GM19239 (cell line): ENCODE results near the gene POLR3G.

Experiments
- DNase-seq: peaks from one replicate; pipeline ENCODE4 v3.0.0; 2011; ENCODE audit warnings: low spot score; ENCODE audit not compliant: insufficient read length
- FAIRE-seq: peaks from 2 replicates; lab custom pipeline; 2011; peaks lifted over from hg19 to GRCh38; lab: Jason Lieb, UNC

Gene POLR3G

DNA sequence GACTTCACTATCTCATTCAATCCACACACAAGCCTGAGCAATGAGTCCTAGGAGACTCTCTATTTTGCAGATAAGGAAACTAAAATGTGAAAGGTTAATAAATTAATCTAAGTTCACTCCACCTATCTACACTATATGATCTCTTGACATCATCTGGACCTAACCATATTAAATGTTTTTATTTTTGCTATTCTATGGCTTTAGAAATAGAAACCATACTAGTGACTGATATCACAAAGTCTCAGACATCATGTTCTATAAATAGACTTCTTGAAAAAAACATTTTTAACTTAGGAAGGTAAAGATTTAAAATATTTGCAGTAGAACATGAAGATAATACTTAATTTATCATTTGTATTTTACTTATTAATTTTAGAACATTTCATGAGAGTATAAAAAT is 74.6 kb downstream of the POLR3G start:
- FAIRE-seq (no peak), DNase-seq (no peak)

GRCh38 chr5:90549729-90550275 is 75.1 kb downstream of the POLR3G start:
- FAIRE-seq (no peak), DNase-seq (no peak)

DNA sequence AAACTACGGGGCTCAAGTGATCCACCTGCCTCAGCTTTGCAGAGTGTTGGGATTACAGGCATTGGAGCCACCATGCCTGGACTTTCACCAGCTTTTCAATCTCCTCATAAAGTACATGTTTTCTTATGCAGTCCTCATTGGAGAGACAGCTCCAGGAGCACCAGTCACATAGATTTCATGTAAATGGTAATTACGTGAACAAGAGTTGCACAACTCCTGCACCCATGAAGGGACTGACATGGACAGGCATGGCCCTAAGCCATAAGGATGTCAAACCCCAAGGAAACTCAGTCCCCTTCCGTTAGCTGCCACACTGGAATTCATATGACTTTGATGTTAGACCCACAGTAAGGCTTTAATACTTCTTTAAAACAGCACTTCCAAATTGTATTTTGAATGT is 76.3 kb downstream of the POLR3G start:
- FAIRE-seq (no peak), DNase-seq (no peak)

DNA sequence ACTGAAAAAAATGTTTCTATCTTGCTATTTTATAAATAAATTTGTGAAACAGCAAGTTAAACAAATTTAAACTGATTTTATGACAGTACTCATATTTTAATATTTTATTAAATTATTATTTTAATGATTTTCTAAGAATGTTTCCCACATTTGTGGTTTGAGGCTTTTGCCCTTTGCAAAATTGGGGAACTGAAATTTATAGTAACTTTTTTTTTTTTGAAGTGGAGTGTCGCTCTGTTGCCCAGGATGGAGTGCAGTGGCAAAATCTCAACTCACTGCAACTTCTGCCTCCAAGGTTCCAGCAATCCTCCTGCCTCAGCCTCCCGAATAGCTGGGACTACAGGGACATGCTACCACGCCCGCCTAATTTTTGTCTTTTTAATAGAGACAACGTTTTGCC is 76.7 kb downstream of the POLR3G start:
- FAIRE-seq = no peak

GRCh38 chr5:90553711-90554110 is 79.0 kb downstream of the POLR3G start:
- DNase-seq = no peak
- no peak for FAIRE-seq

More for the DNA sequence above, 76.7 kb downstream of the POLR3G start:
- DNase-seq = no peak

- FAIRE-seq (no peak), DNase-seq (no peak)
These were observed 79.8 kb downstream of the POLR3G start for GRCh38 chr5:90554358-90555006.

DNA sequence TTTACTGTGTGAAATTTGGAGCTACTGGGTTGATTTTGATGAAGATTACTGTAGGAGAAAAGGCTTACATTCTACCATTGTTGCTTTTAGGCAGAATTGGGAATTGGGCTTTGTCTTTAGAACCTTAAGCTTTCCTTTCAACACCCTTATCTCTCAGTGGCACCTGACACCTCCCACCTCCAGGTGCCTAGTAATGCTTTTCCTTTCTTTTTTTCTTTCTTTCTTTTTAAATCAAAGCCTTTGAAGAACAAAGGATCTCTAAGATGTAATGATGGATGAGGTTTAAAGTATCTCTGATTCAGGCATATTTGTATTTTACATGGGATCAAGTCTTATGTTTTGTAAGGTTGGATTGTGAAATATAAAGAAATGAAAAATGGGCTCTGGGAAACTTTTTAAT is 81.0 kb downstream of the POLR3G start:
- FAIRE-seq = no peak
- DNase-seq = no peak

DNA sequence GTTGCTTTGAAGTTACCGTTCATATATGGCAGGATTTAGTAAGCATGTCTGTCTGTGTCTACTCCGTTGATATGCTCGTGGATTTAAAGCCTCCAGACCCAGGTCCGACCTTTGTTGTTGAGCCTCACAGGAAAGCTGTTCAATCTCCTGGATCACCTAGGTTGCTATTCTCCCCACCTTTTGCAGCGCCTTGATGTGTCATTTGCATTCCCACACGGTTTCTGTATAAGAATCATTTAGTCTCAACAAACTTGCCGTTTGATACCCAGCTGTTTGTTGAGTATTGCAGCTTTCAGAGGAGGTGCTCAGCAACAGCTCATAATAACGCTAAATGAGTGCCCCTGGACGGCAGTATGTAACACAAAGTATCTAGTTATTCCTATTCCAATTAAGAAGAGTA is 82.7 kb downstream of the POLR3G start:
- no peak for FAIRE-seq

DNA sequence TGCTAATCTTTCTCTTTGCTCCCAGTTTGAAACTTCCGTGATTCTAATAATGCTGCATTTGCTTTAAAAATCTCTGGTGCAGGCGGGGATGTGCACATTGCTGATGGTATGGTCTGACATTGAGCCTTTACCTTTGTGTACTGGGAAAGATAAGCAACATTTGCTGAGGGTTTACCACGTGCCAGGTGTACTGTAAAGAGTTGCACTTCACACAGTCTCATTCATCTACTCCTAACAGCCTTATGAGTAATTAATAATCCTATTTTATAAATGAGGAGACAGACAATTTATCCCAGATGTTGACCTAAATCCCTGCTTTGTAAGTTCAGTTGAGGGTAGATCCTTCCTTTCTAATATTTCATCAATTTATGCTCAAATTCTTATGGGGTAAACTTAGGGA is 83.2 kb downstream of the POLR3G start:
- no peak for FAIRE-seq
- DNase-seq = no peak

More for the DNA sequence above, 82.7 kb downstream of the POLR3G start:
- no peak for DNase-seq

GRCh38 chr5:90558344-90559192 is 83.9 kb downstream of the POLR3G start, which contains the start of gene ADGRV1:
Gene ADGRV1 (plus strand): TSS chr5:90558797. CDS start chr5:90558896, 99 bp downstream.
- DNase-seq (no peak), FAIRE-seq (no peak)

DNA sequence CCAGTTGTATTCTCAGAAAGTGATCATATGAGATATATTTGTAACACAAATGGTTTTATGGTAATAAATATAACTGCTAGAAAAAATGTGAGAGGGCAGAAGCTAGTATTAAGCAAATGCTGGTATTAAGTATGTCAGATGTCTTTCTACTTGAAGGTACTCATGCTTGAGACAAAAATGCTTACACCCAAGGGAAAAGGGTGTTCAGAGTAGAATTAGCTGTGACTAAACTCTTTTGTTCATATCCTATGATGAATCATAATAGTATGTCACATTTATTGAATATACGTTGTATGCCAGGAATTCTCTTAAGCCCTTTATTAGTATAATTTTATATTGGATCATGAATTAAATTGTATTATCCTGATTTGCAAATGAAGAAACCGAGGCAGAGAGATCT is 86.1 kb downstream of the POLR3G start:
- FAIRE-seq (no peak), DNase-seq (no peak)

DNA sequence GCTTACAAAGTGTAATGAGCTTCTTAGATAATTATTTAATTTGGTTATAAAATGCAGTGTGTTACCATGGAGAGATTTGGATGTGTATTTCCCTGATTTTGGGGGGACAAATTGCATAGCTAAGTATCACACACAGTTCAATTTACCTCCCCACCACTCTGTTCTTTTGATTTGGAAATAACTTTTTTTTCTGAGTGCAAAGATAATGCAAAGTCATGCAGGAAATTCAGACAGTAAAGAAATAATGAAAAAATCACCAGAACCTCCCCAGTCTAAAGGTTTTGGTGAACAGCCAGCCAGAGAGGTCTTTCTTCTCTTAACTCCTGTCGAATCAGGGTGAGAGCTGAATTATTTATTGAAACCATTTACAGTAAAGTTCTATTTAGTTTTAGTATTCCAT is 87.1 kb downstream of the POLR3G start:
- DNase-seq = no peak
- FAIRE-seq = no peak

DNA sequence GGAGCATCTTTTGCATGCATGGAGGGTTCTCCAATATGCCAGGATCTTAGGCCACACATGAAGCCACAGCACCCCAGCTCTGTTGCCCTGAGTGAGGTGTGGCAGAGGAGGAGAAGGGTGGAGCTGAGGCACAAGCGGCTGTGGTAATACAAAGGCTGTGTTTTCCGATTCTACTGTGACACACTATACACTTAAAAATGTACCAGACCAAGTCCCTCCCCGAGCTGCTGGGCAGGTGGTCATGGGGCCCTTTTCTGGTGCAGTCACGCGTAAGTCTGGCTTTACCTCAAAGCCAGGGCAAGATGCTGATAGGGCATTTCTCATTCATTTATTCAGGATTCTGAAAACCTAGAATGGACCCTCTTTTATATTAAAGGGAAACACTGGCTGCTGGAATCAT is 87.7 kb downstream of the POLR3G start:
- DNase-seq (no peak), FAIRE-seq (no peak)

DNA sequence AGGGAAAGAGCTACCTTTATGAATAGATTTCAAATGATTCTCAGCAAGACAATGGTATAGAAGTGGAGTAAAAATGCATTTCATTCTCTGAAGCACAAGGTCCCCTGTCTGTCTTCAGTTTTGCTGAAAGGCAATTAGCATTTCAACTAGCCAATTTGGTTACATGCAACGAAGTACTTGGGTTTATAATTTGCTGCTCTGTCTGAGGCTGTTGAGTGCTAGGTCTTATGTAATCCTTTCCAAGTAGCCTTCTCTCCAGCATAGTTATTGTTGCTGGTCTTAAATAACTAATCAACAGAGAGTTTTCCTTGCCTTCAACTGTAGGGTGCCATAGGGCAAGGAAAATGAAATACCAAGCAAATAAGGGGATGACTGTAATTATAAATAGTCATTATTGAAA is 88.4 kb downstream of the POLR3G start:
- DNase-seq (no peak), FAIRE-seq (no peak)
